CD4-positive, alpha-beta T cell (primary cell): ENCODE results near the gene ATP13A2. TPM values are rescaled to one million over a fixed set of nuclear protein-coding genes. Genes with fewer than 3 reads are reported as not detected.

Experiments used
- ATAC-seq: fragments of 200-7000 bp; cut with Tn5 transposase; one replicate; pipeline ENCODE4 v1.10.0; 2022; ENCODE audit warnings: mild to moderate bottlenecking; ENCODE audit not compliant: poor library complexity
- CTCF ChIA-PET: fragments of 350-600 bp; sonication (Branson Sonifier 250); formaldehyde crosslinking; loops from one replicate; lab custom pipeline; 2021; ENCODE audit warnings: antibody characterized with exemption, inconsistent platforms; lab: Charles Lee
- POLR2A ChIA-PET: fragments of 350-600 bp; sonication (Branson Sonifier 250); formaldehyde crosslinking; loops from one replicate; lab custom pipeline; 2021; ENCODE audit warnings: antibody characterized with exemption, inconsistent platforms; lab: Charles Lee
- DNase-seq, 14 experiments: peaks; one replicate each; pipeline ENCODE4 v3.0.0-alpha.2; 2013 to 2020; ENCODE audit warnings: mixed read lengths in 2 of 14
- H3K27ac ChIP-seq, 2 donors: one replicate each; pipeline versions ENCODE4 v1.5.1 to v1.7.0; 2013; ENCODE audit warnings: low read length in 2 of 2, low read depth in 1 of 2, mild to moderate bottlenecking in 1 of 2
- H3K27me3 ChIP-seq, 2 experiments: 1 replicate in 1 of 2; 2 replicates in 1 of 2; pipeline versions ENCODE4 v1.6.1 to v1.7.0; 2013; ENCODE audit warnings: low read length in 2 of 2, control low read depth in 1 of 2, mild to moderate bottlenecking in 1 of 2, moderate library complexity in 1 of 2; ENCODE audit not compliant: insufficient read depth in 2 of 2, control insufficient read depth in 1 of 2
- H3K36me3 ChIP-seq: one replicate; pipeline ENCODE4 v1.6.1; 2013; ENCODE audit warnings: low read length, control low read depth; ENCODE audit not compliant: insufficient read depth
- H3K4me1 ChIP-seq: one replicate; pipeline ENCODE4 v1.6.1; 2013; ENCODE audit warnings: low read length, control low read depth; ENCODE audit not compliant: insufficient read depth
- H3K4me3 ChIP-seq: one replicate; pipeline ENCODE4 v1.5.1; 2013; ENCODE audit warnings: mild to moderate bottlenecking, low read length, moderate library complexity
- H3K9me3 ChIP-seq, 2 experiments: 1 replicate in 1 of 2; 2 replicates in 1 of 2; pipeline versions ENCODE4 v1.6.1 to v1.7.0; 2013; ENCODE audit warnings: low read length in 2 of 2, mild to moderate bottlenecking in 2 of 2, control low read depth in 1 of 2, moderate library complexity in 1 of 2; ENCODE audit not compliant: control insufficient read depth in 1 of 2, insufficient read depth in 1 of 2
- H3K27ac Mint-ChIP-seq: one replicate; pipeline ENCODE4 v1.8.0; 2020; ENCODE audit warnings: mixed read lengths
- H3K27me3 Mint-ChIP-seq: one replicate; pipeline ENCODE4 v1.8.0; 2021; ENCODE audit warnings: mixed read lengths
- H3K36me3 Mint-ChIP-seq: one replicate; pipeline ENCODE4 v1.8.0; 2021; ENCODE audit warnings: low read depth, mixed read lengths
- H3K4me1 Mint-ChIP-seq: one replicate; pipeline ENCODE4 v1.8.0; 2021; ENCODE audit warnings: low read depth, mixed read lengths
- H3K4me3 Mint-ChIP-seq: one replicate; pipeline ENCODE4 v1.8.0; 2020; ENCODE audit warnings: mild to moderate bottlenecking, mixed read lengths
- H3K9me3 Mint-ChIP-seq: one replicate; pipeline ENCODE4 v1.8.0; 2020; ENCODE audit warnings: mixed read lengths
- CTCF ChIP-seq: fragments of 200-600 bp; IDR thresholded peaks from one replicate; pipeline ENCODE4 v1.8.0; 2022; ENCODE audit warnings: antibody characterized with exemption, mild to moderate bottlenecking
- intact Hi-C, 2 experiments: fragments of 100-400 bp; cut with DNase I in 1 of 2; cut with micrococcal nuclease in 1 of 2; formaldehyde crosslinking; loops; one replicate each; pipeline versions ENCODE4 v1.15.1 to v1.9.0; 2023 to 2025; cut with DNase I, micrococcal nuclease
- total RNA-seq, 174 experiments: library from RNA in 2 of 174; stranded (reverse) in 2 of 174; gene quantifications; one replicate each; pipeline ENCODE4 v1.2.3 and lab custom pipeline; 2021 to 2026

The ATP13A2 gene
- total RNA-seq, 2 experiments from 2014 or later = 27.0 to 30.6 TPM

- intact Hi-C loops = no loop called here
- no peak for TF ChIP-seq CTCF
- ATAC-seq = no peak
- no peak overlapping the region for H3K27ac Mint-ChIP-seq
- H3K4me3 Mint-ChIP-seq = no peak overlapping the region
- H3K9me3 ChIP-seq = no peaks in the 10 kb centered on the region
- no peaks in the 10 kb centered on the region for H3K27me3 ChIP-seq
- peaks cover 39% of the 10 kb centered on the region for H3K36me3 ChIP-seq
- no peak overlapping the region for H3K4me3 ChIP-seq
- no peak overlapping the region for H3K27ac ChIP-seq
- H3K27me3 Mint-ChIP-seq = no peaks in the 10 kb centered on the region
- no peaks in the 10 kb centered on the region for H3K4me1 Mint-ChIP-seq
- peaks cover 37% of the 10 kb centered on the region for H3K36me3 Mint-ChIP-seq
- ChIA-PET POLR2A (no interaction called here), CTCF (no interaction called here)
- no peak for DNase-seq
- no peaks in the 10 kb centered on the region for H3K4me1 ChIP-seq
- H3K9me3 Mint-ChIP-seq = no peaks in the 10 kb centered on the region
These were observed 21.9 kb downstream of the ATP13A2 start for GRCh38 chr1:16989676-16990391.

GRCh38 chr1:16988210-16988609 lies 23.5 kb downstream of the ATP13A2 start:
- H3K9me3 ChIP-seq = no peaks in the 10 kb centered on the region
- no peaks in the 10 kb centered on the region for H3K4me1 Mint-ChIP-seq
- no peak for DNase-seq
- peaks cover 37% of the 10 kb centered on the region for H3K36me3 ChIP-seq
- no peak for TF ChIP-seq CTCF
- intact Hi-C loops = no loop called here
- POLR2A ChIA-PET = no interaction called here
- no peak overlapping the region for H3K4me3 ChIP-seq
- peaks cover 4% of the 10 kb centered on the region for H3K27me3 Mint-ChIP-seq
- no peak overlapping the region for H3K27ac Mint-ChIP-seq
- CTCF ChIA-PET = no interaction called here
- H3K4me3 Mint-ChIP-seq = no peak overlapping the region
- H3K27ac ChIP-seq = no peak overlapping the region
- H3K4me1 ChIP-seq = no peaks in the 10 kb centered on the region
- ATAC-seq = no peak
- peaks cover 0 to 2% of the 10 kb centered on the region in 2 experiments for H3K27me3 ChIP-seq
- H3K9me3 Mint-ChIP-seq = no peaks in the 10 kb centered on the region
- peaks cover 35% of the 10 kb centered on the region for H3K36me3 Mint-ChIP-seq

DNA sequence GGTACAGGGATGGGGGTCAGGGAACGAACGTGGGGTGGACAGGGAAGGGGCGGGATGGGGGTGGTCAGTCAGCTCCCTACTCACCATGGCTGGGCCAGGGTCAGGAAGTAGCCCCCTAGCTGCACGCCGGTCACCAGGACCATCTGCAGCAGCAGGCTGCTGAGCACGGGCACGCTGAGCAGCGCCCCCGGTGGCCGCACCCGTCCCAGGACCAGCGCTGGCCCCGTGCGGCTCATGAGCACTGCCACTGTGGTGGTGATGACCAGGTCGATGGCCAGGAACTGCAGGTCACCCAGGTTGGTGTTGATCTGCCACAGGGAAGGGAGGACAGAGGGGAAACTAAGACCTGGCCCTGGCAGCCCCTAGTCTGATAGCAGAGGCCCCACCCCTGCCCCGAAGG lies 24.8 kb downstream of the ATP13A2 start:
- Histone ChIP-seq H3K9me3 (no peaks in the 10 kb centered on the region), H3K4me1 (no peaks in the 10 kb centered on the region), H3K27me3 (peaks cover 0 to 6% of the 10 kb centered on the region in 2 experiments), H3K27ac (no peak overlapping the region), H3K36me3 (peaks cover 37% of the 10 kb centered on the region), H3K4me3 (no peak overlapping the region)
- H3K9me3 Mint-ChIP-seq = no peaks in the 10 kb centered on the region
- TF ChIP-seq CTCF = no peak
- ChIA-PET POLR2A (no interaction called here), CTCF (no interaction called here)
- peaks cover 9% of the 10 kb centered on the region for H3K27me3 Mint-ChIP-seq
- DNase-seq (no peak), ATAC-seq (no peak)
- H3K27ac Mint-ChIP-seq = no peak overlapping the region
- no peaks in the 10 kb centered on the region for H3K4me1 Mint-ChIP-seq
- H3K36me3 Mint-ChIP-seq = peaks cover 35% of the 10 kb centered on the region
- intact Hi-C loops = no loop called here
- no peak overlapping the region for H3K4me3 Mint-ChIP-seq
